Skeletal muscle cell (primary cell): ENCODE measurements around the gene WSB1.

Experiments used
- DNase-seq: peaks from one replicate; pipeline ENCODE4 v3.0.0-alpha.2; 2010; ENCODE audit warnings: low read depth
- H3K4me3 ChIP-seq: 2 replicates; pipeline ENCODE4 v1.5.1; 2011; ENCODE audit warnings: low read depth, mild to moderate bottlenecking, control low read depth, low read length, moderate library complexity

The WSB1 gene

DNA sequence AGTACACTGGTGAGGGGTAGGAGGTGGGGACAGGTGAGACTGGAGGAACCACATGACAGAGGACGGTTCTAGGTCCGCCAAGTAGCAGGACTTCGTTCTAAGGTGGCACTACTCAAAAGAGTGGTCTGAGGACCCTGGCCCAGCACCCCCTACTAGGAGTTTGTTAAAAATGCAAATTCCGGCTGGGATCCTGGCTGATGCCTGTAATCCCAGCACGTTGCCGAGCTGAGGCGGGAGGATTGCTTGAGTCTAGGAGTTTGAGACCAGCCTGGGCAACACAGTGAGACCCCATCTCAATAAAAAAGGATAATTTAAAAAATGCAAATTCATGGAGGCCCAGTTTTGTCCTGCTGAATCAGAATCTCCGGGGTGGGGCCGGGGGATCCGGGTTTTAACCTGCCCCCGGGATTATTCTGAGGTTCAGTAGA, 59.1 kb downstream of the WSB1 start:
- H3K4me3 ChIP-seq, result peak overlapping the region; percentile 50
- DNase-seq, result no peak

DNA sequence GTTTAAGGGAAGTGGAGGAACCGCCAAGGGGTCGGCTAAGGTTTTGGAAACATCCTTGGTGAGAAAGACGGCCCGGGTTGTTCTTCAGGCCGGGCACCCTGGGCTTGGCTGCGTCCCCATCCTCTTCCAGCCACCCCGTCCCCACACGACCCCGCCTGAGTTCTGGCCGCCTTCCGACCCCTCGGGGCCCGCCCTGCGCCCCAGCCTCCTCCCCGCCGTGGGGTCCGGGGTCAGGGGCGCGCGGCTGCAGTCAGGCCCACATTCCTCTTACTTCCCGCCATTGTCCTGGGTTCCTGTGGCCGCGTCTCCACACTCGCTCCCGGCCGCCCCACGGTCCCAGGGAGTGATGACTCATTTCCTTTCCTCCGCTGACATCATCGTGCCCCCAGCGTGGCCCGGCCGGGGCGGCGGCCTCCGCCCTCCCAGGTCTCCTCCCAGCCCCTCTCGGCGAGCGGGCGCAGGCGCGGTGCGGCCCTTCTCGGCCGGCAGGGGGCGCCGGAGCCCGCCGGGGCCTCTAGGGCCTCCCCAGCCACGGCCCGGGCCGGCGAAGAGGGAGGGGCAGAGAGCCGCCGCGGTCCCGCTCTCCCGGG, 59.6 kb downstream of the WSB1 start:
- peak overlapping the region; percentile 50 for H3K4me3 ChIP-seq
- DNase-seq, result peak; percentile 67

DNA sequence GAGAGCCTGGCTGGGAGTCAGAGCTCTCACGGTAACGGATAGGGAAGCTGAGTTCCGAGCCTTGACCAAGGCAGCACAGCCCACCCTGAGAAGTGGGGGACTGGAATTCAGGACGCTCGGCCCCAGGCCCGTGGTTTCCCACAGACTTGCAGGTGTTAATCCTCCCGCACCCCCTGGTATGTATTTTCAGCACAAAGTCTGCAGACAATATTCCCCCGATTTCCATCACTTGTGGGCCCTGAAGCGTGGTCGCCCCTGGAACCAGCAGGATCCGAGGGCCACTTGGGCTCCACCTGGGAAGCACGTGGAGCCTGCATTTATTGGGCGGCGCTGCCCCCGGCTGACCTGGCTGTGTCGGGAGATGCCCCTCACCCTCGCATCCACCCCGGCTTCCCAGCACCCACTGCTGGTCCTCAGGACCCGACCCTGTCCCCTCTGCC, 60.2 kb downstream of the WSB1 start:
- no peak for DNase-seq
- peak overlapping the region; percentile 48 for H3K4me3 ChIP-seq

GRCh38 chr17:27354491-27355081, 60.7 kb downstream of the WSB1 start:
- peak overlapping the region; percentile 48 for H3K4me3 ChIP-seq
- DNase-seq, result no peak

- no peak for DNase-seq
- no peak overlapping the region for H3K4me3 ChIP-seq
Measured at GRCh38 chr17:27355419-27355818, 61.5 kb downstream of the WSB1 start.

- no peak overlapping the region for H3K4me3 ChIP-seq
- DNase-seq, result no peak
Measured at GRCh38 chr17:27356091-27356705, 62.3 kb downstream of the WSB1 start.

GRCh38 chr17:27357236-27357635, 63.3 kb downstream of the WSB1 start:
- no peak for DNase-seq
- no peak overlapping the region for H3K4me3 ChIP-seq

GRCh38 chr17:27360507-27360906, 66.6 kb downstream of the WSB1 start:
- no peak for DNase-seq
- no peak overlapping the region for H3K4me3 ChIP-seq

DNA sequence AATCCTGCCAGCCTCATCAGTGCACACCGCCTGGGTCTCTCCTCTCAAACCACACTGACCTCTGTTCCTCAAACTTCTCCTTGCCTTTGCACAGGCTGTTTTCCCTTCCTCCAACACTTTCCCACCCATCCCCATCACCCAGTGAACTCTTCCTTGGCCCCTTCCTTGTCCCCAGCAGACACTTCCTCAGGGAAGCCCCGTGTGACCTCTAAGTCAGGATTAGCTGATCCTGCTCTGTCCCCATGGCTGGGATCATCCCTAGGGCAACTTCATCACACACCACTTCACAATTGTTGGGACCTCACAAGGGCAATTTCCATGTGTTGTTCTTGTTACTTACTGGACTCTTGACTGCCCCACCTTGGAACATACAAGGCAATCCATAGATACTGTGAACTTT, 67.8 kb downstream of the WSB1 start:
- no peak for DNase-seq
- no peak overlapping the region for H3K4me3 ChIP-seq

DNA sequence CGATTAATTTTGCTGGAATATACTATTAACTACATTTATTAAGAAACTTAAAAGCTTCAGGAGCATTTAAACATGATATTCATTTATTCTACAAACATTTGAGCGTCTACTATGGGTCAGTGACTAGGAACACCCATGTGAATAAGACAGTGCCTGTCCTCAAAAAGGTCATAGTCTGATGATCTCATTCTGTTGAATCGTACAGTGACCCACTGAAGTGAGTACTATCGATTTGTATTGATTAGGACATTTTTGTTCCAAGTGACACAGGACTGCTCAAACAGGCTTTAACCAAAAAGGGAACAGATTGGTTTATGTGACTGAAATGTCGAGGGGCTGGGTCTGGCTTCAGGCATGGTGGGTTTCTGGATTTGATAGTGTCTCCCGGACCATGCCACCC, 68.6 kb downstream of the WSB1 start:
- no peak overlapping the region for H3K4me3 ChIP-seq
- DNase-seq, result no peak

- no peak for DNase-seq
- no peak overlapping the region for H3K4me3 ChIP-seq
Measured at GRCh38 chr17:27362909-27363308, 69.0 kb downstream of the WSB1 start.

DNA sequence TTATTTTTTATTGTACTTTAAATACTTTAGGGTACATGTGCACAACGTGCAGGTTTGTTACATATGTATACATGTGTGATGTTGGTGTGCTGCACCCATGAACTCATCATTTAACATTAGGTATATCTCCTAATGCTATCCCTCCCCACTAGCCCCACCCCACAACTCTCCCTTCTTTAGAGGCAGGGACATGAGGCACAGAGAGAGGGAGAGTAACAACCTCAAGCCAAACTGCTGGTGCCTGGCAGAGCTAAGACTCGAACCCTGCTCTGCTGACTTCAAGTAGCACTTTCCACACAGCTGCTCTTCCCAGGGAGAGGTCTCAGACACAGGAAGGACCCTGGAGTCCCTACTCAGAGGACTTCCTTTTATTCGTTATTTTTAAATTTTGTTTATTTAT, 69.4 kb downstream of the WSB1 start:
- DNase-seq, result no peak
- no peak overlapping the region for H3K4me3 ChIP-seq
